ENCODE results near the gene HHLA2.

Gene HHLA2

GRCh38 chr3:108300103-108300849 is 3.9 kb downstream of the HHLA2 start:
- no peak for DNase-seq

GRCh38 chr3:108301695-108302404 is 5.5 kb downstream of the HHLA2 start:
- DNase-seq, result no peak

GRCh38 chr3:108302570-108302969 is 6.2 kb downstream of the HHLA2 start:
- no peak for DNase-seq

GRCh38 chr3:108305484-108306172 is 9.3 kb downstream of the HHLA2 start:
- DNase-seq, result no peak

GRCh38 chr3:108311797-108312196 is 15.4 kb downstream of the HHLA2 start:
- no peak for DNase-seq

GRCh38 chr3:108312656-108313055 is 16.3 kb downstream of the HHLA2 start:
- DNase-seq, result no peak

- DNase-seq, result no peak
These were observed 19.5 kb downstream of the HHLA2 start for GRCh38 chr3:108315767-108316301.

- DNase-seq, result no peak
These were observed 23.2 kb downstream of the HHLA2 start for GRCh38 chr3:108319428-108320082.

- no peak for DNase-seq
These were observed 24.5 kb downstream of the HHLA2 start for GRCh38 chr3:108320746-108321350.

- DNase-seq, result no peak
These were observed 26.0 kb downstream of the HHLA2 start for GRCh38 chr3:108322352-108322751.

GRCh38 chr3:108324177-108324576 is 27.8 kb downstream of the HHLA2 start:
- no peak for DNase-seq

GRCh38 chr3:108327168-108327567 is 30.8 kb downstream of the HHLA2 start:
- no peak for DNase-seq

GRCh38 chr3:108328821-108329486 is 32.6 kb downstream of the HHLA2 start:
- no peak for DNase-seq

- DNase-seq, result no peak
These were observed 33.2 kb downstream of the HHLA2 start for GRCh38 chr3:108329508-108329907.

GRCh38 chr3:108329947-108330346 is 33.6 kb downstream of the HHLA2 start:
- DNase-seq, result no peak

GRCh38 chr3:108331792-108332191 is 35.4 kb downstream of the HHLA2 start:
- no peak for DNase-seq

GRCh38 chr3:108333961-108334360 is 37.6 kb downstream of the HHLA2 start:
- DNase-seq, result no peak

- no peak for DNase-seq
These were observed 38.4 kb downstream of the HHLA2 start for GRCh38 chr3:108334701-108335100.

- DNase-seq, result no peak
These were observed 42.7 kb downstream of the HHLA2 start for GRCh38 chr3:108338901-108339545.

- no peak for DNase-seq
These were observed 45.6 kb downstream of the HHLA2 start for GRCh38 chr3:108341911-108342310.

- no peak for DNase-seq
These were observed 46.6 kb downstream of the HHLA2 start for GRCh38 chr3:108342837-108343486.
